ENCODE data around the gene ANK2.

The ANK2 gene

DNA sequence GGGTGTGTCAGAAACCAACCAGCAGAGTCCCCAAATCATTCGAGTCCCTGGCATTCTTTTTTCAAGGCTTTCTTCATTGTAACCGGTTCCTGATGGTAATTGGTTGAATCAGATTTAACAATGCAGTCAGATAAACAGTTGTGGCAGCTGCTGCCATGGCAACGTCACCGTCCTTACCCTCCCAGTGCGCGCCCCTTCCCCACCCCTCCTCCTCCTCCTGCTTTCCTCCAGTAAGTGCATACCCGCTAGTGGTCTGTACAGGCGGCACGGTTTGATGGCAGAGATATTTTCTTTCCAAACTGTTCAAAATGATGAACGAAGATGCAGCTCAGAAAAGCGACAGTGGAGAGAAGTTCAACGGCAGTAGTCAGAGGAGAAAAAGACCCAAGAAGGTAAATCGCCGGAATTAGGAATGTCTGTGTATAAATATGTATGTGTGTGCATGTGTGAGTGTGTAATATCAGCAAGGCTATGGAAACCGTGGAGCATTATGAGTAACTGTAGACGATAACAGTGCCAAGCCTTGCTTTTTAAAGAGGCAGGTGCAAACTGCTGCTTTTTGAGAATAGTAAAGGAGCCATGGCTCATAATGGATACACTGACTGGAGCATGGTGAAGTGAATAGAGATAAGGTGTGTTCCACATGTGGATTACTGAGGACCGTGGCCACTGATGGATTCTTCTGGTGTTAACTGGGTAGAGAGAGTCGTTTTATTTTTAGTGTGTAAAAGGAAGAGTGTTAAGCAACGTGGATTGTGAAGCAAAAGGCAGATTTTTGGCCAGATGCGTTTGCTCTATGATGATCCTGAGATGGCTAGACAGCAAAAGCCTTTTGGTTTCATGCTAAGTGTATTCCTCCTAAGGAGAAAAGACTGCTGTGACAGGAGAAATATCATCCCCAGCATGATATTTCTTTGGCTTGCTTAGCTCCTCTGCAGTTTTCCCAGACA is at the start of gene ANK2:
TSS of gene ANK2 (plus strand) at position 233 of the 950 bp plus-strand sequence. CDS start at position 309, 76 bp downstream.
- DNase-seq (ENCODE audit: low spot score): no peak

DNA sequence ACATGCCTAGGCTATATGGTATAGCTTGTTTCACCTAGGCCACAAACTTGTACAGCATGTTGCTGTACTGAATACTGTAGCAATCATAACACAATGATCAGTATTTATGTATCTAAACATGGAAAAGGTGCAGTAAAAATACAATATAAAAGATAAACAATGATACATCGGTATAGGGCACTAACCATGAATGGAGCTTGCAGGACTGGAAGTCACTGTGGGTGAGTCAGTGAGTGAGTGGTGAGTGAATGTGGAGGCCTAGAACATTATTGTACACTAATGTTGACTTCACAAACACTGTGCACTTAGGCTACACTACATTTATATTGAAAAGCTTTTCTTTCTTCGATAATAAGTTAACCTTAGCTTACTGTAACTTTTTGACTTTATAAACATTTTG is 45.6 kb upstream of the ANK2 start:
- no peak for DNase-seq (ENCODE audit: low spot score)

DNA sequence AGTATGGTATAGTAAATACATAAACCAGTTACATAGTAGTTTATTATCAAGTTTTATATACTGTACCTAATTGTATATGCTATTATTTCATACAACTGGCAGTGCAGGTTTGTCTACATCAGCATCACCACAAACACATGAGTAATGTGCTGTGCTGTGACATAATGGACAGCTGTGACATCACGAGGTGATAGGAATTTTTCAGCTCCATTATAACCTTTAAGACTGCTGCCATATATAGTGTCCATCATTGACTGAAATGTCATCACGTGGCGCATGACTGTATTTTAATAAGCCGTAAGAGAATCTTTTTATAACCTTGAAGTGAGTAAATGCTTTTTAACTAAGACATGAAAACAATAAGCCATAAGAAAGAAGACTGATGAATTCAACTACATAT is 44.8 kb upstream of the ANK2 start:
- DNase-seq (ENCODE audit: low spot score): no peak

DNA sequence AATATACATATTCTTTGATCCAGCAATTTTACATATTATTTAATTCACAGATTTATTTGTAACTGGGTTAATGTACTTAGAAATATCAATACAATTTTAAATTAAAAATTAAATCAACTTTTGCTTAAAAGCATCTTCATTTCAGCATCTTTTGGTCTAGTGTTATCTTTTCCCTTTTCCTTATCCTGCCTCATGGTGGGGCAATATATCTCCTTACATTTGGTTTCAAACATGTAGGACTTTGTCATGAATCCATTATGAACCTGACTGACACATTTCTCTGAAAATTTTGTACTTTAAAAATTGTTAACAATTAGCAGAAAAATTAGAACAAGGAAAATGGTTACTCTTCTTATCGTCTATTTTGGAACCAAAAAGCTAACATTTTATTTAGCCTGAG is 42.8 kb upstream of the ANK2 start:
- no peak for DNase-seq (ENCODE audit: low spot score)

DNA sequence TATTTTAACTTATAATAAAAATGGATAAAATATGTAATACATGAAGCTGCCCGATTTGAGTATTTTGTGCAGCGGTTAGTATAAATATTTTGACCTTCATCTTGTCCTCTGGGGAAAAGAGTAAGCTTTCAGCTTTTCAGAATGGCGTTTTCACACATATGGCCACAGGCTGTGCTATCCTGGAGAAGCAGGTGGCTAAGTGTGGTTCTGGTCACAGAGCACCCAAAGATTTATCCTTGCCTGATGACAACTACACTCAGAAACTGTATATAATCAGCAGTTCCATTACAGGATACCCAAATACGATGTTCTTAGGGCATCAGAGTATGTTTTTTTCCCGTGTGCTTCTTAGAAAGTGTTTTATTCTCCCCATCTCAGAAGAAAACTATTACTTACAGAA is 42.3 kb upstream of the ANK2 start:
- no peak for DNase-seq (ENCODE audit: low spot score)

DNA sequence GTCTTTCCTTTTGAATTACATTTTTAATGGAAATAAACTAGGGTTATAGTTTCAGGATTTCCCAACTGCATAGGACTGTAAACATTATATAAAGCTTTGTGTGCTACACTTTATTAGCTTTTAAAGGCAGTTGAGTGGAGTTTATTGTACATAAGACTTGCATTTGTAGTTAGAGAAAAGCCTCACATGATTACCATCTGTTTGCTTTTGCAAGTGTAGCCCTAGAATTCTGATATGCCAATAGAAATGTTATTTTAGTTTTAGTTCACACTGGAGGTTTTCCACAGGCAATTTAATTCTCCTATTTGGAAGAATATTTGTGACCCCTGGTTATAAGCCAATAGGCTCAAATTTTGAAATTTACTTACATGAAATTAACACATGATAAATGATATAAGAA is 41.3 kb upstream of the ANK2 start:
- no peak for DNase-seq (ENCODE audit: low spot score)

DNA sequence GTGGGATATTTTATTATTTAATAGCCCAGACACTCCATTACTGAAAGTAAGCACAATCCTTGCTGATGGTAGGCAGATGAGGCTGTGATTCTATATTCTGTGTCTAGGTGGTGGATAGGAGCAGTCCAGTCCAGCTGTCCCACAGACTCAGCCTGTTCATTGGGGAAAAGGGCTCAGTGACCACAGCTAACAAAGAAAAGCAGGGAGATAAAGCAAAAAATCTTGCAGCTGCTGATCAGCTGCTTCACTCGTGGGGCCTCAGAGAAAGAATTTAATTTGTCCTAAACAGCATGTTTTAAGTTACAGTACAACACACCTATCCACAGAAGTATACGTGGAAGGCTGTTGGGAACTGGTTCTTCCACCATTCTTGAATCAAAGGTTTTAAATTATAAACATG is 40.7 kb upstream of the ANK2 start:
- no peak for DNase-seq (ENCODE audit: low spot score)

DNA sequence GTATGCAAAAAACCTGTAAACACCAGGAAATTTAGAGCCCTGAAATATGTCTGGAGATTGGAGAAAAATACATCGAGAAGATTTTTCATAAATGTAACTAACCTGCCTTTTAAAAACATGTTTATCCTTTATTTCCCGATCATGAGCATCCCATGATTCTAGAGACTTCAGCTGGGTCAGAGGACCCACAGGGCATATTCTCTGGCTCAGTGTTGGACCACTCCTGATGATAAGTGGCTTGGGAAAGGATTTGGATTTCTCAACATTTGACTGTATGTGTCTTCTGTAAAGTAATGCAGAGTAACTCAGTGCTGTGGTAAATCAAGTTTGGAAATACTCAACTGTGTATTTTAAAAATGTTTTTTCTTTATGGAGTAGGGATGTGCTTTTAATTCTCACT is 40.0 kb upstream of the ANK2 start:
- DNase-seq (ENCODE audit: low spot score): no peak

DNA sequence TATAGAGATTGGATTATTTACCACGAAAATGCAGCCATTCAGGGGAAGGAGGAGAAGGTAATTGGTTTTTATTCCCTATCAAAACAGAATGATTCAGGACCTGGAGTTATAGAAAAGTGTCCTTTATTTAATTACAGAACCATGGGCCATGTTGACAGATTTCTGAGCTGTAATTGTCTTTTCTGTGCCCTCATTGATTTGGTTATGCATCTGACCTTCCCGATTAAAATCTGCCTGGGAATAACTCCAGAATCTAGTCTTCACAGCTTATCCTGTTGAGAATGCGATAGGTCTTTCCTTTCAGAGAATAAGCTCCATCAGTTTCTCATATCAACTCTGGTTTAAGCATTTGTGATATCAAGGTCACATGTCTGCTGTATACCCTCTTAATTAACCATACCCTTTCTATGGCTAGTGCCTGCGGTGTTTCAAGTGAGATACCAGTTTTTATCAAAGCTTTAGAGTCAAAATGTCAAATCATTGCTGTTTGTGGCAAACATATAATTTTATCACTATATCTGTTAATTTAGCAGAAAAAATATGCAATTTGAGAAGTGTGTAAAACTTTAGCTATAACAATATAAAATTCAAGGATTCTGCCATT is 37.2 kb upstream of the ANK2 start:
- no peak for DNase-seq (ENCODE audit: low spot score)

DNA sequence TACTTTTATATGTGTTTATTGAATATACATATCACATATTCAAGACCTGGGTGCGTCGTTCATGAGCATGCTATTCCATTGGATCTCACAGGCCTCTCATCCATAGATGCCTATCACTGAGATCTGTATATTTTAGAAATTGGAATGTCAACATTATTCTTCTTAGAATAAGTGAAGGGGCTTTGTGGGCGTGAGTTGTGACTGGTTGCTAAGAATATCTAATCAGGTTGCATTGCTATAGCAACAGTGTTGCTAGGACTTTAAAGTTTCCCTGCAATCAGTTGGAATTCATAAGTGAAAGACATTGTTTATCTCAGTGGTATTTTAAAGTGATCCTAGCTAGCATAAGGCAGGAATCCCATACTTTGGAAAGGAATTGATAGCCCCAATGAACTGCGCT is 36.7 kb upstream of the ANK2 start:
- no peak for DNase-seq (ENCODE audit: low spot score)

DNA sequence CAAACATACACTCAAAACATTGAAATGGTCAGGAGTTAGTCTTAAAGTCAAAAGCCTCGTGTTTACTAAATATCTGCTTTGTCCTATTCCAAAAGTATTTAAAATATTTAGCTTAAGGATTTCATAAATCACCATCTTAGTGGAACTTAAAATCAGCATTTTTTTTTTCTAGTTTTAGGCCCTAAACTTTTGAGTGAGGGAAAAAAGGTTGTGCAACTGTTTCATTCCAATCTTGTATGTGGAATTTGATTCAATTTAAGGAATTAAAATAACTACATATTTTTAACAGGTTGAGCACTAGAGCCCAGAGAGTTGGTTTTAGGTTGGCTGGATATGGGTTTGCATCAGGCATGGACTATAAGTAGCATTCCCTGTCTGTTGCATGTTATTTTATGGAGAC is 35.7 kb upstream of the ANK2 start:
- peak; percentile 7 for DNase-seq (ENCODE audit: low spot score)

DNA sequence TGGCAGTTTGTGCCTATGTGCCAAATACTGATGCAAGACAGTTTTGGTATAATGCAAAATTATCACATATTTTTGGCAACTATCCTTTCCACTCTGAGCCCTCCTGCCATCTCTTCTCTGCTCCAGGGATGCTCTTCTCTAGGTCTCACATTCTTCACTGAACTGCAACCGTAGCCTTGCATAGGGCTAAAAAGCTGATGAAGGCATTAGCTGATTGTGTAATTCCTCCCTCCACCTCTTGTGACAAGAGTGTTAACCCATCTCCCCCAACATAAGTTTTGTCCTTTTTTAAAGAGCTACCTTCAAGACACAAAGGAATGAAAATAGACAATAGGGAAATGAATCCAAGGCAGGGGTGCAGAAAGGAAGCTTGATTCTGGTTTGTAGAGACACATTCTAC is 33.1 kb upstream of the ANK2 start:
- DNase-seq (ENCODE audit: low spot score): no peak

DNA sequence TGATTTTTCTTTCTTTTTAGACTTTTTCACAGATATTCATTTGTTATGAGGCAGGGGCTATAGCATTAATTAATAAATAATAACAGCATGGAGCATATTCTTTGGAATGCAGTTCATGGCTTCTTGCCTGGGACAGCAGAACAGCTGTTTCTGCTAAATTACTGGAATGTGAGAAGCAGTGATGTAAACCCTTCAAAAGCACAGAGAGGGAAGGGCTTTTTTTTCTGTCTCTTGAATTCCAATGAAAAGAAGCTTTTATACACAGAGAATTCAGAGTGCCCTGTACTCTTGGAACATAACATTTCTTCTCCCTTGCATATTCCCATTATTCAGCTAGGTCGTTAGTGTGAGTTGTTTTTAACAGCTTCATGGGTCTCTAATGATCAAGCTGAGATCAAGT is 28.5 kb upstream of the ANK2 start:
- DNase-seq (ENCODE audit: low spot score): peak; percentile 44

DNA sequence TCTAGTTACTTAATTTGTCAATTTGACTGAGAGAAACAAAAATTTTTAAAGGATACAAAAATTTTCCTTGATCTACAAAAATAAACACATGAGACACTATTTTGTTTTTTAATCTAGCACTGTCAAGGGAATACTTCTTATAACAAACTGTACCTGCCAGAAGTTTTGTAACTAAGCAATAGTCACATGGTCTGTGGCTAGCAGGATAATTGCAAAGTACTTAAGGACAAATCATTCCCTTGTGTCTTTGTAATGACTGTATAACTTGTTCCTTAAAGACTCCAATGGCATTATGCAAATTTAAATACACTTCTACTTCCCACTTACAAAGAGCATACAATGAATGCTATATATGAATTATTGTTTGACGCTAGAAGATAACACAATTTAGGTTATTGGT is 25.1 kb upstream of the ANK2 start:
- DNase-seq (ENCODE audit: low spot score): no peak

DNA sequence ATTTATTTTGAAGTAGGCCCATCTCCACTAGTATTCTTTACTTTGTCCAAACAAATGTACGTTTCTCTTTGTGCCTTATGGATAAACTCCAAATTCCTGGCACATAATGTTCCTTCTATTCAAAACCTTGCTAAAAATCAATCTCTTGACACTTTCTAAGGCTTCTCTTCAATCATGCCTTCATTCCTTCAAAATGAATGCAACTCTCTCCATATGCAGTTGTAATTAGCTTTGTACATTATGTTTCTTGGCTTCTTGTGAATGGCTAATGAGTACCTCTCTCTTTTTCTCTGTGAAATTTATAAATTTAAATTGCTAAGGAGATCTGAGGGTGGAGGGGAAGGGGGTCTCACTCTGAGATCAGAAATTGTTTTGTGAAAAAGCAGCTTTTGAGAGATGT is 24.0 kb upstream of the ANK2 start:
- no peak for DNase-seq (ENCODE audit: low spot score)

DNA sequence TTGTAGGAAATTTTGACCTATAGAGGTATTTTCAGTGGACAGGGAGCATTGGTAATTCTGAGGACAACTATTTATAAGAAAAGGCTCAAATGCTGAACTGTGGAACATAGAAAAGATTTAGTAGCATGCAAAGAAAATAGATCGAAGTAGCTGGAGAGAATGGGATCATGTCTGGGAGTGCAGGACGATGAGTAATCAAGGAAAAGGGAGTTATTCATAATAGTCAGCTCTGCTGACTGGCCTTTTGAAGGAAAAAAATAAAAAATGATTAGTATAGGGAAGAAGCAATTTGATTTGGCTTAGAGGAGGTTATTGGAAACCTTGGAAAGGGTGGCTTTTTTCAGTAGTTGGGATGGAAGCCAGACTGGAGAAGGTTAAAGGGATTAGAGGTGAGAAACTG is 22.9 kb upstream of the ANK2 start:
- DNase-seq (ENCODE audit: low spot score): peak; percentile 44

DNA sequence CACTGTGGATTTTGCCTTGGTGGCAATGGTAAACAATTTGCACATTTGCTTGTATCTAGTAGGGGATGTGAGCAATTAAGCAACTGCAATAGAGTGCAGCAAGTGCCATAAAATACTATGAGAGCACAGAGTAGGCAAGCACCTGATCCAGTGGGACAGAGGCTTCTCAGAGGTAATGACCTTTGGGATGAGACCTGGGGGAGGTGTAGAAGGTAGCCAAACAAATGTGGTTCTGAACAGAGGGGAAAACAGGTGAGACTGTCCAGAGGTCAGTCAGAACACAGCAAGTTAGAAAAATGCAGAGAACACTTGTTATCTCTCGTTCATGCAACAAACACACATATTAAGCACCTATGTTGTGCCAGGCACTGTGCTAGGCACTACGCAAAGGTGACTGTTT is 21.4 kb upstream of the ANK2 start:
- no peak for DNase-seq (ENCODE audit: low spot score)

DNA sequence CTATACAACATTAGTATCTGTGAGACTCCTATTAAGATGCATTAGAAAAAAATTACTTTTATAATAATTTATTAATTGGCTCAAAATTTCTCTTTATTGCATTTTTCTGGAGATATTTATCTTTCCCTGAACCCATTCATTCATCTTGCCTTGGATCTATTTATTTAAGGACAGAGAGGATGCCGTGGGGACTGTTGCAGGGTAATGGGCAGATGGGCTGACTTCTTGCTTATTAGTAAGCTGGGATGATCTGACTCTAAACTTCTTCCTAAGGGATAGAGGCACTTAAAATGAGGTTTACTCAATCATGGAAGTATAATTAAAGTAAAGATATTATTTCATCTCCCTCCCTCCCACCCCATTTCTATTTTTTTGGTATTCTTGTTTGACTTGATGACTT is 18.2 kb upstream of the ANK2 start:
- DNase-seq (ENCODE audit: low spot score): no peak

DNA sequence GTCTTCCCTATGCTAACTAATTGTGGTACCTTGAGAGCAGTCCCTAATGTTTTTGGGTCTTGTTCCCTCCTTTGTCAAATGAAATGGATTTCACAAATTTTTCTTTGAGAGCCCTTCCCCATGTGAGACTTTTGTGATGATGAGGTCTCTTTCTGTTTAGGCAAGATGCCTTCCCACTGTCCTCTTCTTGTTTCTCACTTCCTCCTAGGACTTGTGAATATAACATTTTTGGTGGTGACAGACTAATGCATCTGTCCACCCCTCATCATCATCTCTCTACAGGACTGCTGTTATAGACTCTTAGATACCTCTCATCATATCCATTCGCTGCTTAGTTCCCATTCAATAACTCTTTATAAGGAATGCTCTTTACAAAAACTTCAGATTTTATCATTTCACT is 8.7 kb upstream of the ANK2 start:
- no peak for DNase-seq (ENCODE audit: low spot score)

DNA sequence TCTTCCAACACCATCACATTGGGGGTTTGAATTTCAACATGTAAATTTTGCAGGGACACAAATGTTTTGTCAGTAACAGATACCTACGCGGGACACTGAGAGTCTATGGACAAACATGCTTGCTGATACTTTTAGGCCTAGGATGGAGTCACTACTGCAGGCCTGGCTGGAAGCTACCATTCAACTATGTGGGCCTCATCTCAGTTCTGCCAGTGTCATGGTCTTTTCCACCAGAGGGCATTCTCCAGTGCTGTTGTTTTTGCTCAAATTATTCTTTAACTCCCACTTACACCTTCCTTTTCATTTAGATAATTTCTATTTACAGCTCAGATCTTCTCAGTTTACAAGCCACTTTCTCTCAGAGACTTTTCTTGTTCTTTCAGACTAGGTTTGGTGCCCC is 7.0 kb upstream of the ANK2 start:
- DNase-seq (ENCODE audit: low spot score): no peak

DNA sequence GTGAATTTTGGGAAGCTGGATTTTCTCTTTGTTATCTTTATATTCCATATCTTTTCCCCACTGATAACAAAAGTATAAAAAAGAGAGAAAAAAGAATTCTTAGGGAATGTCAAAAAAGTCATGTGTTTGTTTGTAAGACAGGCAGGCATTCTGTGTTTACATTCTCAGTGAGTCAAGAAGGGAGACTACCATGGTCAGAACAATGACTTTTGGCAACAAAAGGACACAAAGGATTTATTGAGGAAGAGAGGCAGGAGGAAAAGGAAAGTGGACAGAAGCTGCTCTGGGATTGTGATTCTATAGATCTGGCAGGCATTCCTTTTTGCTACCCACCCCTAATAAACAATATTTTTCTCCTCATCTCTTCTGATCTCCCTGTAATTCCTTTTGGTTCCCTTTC is 5.9 kb upstream of the ANK2 start:
- no peak for DNase-seq (ENCODE audit: low spot score)

DNA sequence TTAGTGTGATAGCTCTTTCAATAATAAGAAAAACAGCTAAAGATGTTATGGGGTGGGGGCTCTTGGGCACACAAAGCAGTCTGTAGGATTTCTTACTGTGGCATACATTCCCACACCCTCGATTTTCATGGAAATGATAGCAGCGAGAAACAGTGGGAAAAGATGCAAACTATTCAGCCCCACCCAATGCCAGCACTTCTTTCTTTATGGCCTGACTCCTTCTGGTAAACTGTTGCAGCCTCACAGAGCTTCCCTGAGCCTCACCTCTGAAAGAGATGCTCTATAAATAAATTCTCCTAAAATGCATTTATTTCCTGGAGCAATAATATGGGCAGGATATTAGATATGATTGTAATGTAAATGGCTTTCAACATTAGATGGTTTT is 910 bp downstream of the ANK2 start:
- DNase-seq (ENCODE audit: low spot score): no peak

DNA sequence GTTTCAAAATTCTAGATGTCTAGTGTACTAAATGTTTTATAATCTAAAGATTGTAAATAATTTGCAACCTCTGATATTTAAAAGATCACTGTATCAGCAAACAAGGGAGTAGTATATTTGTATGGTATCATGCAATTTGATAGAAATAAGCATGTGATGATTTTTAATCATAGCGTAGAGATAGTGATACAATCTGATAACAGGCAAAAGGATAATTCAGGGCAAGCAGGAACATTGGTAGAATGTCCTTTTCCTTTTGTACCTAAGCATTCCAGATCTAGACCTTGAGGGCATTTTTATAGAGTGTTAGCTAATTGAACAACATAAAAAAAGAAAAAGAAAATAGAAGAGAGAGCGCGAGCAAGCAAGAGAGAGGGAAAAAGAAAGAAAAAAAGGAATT is 1.4 kb downstream of the ANK2 start:
- no peak for DNase-seq (ENCODE audit: low spot score)

DNA sequence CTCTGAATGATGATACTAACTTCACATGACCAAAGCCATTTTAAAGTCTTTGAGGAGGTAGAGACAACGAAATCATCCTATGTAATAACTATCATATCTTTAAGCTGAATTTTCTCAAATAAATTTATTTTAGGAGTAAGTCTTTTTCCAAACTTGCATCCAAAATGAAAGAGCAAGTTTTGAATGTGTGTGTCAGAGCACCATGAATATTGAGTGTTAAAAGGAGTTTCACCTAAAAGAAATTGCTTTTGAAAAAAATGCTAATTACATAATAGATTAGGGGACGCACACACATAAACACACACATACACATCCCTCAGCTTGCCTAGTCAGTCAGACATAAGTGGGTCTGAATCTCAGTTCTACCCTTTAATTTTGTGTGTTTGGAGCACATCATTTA is 1.9 kb downstream of the ANK2 start:
- no peak for DNase-seq (ENCODE audit: low spot score)
